Activated CD8-positive, alpha-beta memory T cell treated with anti-CD3 and anti-CD28 coated beads, Interleukin-2, amount 10 ng/mL, durations not matched to agents 7 days and 5 days (primary cell): ENCODE results near the gene ANO8. TPM values are rescaled to one million over a fixed set of nuclear protein-coding genes. Genes with fewer than 3 reads are reported as not detected.

Experiments
- ATAC-seq: fragments of 150-1000 bp; cut with Tn5 transposase; one replicate; pipeline ENCODE4 v1.10.0; 2021; ENCODE audit warnings: moderate library complexity
- CTCF ChIA-PET: fragments of 350-600 bp; sonication (Branson Sonifier 250); formaldehyde crosslinking; loops from one replicate; lab custom pipeline; 2021; ENCODE audit warnings: antibody characterized with exemption; lab: Charles Lee
- DNase-seq: peaks from one replicate; pipeline ENCODE4 v3.0.0-alpha.2; 2020
- H3K27ac Mint-ChIP-seq: one replicate; pipeline ENCODE4 v1.8.0; 2021; ENCODE audit warnings: mild to moderate bottlenecking, mixed read lengths
- H3K27me3 Mint-ChIP-seq: one replicate; pipeline ENCODE4 v1.8.0; 2021; ENCODE audit warnings: mixed read lengths
- H3K36me3 Mint-ChIP-seq: one replicate; pipeline ENCODE4 v1.8.0; 2021; ENCODE audit warnings: mild to moderate bottlenecking, mixed read lengths
- H3K4me1 Mint-ChIP-seq: one replicate; pipeline ENCODE4 v1.8.0; 2021; ENCODE audit warnings: mixed read lengths
- H3K4me3 Mint-ChIP-seq: one replicate; pipeline ENCODE4 v1.8.0; 2021; ENCODE audit warnings: mild to moderate bottlenecking, moderate library complexity, mixed read lengths
- H3K9me3 Mint-ChIP-seq: one replicate; pipeline ENCODE4 v1.8.0; 2022; ENCODE audit warnings: low read depth, mixed read lengths
- total RNA-seq, 2 experiments: library from RNA; stranded (reverse); gene quantifications; one replicate each; pipeline ENCODE4 v1.2.3, GENCODE V29; 2021

The ANO8 gene
- total RNA-seq, 2 experiments from 2014 or later = 11.0 to 18.7 TPM

DNA sequence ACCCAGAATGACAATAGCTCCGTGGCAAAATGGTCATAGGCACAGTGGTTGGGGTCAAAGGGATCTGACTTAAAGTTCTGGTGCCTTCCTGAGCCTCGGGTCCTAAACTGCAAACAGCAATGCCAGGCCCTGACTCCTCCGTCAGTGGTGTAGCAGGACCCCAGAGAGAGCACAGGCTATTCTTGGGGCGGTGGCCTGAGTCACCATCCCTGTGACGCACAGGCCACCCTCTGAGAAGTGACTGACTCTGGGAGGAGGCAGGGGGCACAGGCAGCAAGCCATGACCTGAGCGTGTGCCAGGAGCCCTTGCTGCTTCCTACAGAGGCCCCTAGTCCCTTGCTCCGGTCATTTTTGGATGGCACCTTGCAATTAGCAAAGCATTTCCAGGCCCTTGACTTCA is 23.7 kb upstream of the ANO8 start:
- Mint-ChIP-seq H3K27ac (no peak overlapping the region), H3K36me3 (no peaks in the 10 kb centered on the region), H3K4me3 (no peak overlapping the region), H3K27me3 (peaks cover 5% of the 10 kb centered on the region), H3K9me3 (no peaks in the 10 kb centered on the region), H3K4me1 (no peaks in the 10 kb centered on the region)
- ATAC-seq (no peak), DNase-seq (no peak)
- CTCF ChIA-PET = interaction anchor here (0.8 to 1.4 kb wide), 3 partner anchors 27 to 215 kb away, joined by 3 to 4 read pairs (median 3); no protein-coding TSS in a partner anchor

DNA sequence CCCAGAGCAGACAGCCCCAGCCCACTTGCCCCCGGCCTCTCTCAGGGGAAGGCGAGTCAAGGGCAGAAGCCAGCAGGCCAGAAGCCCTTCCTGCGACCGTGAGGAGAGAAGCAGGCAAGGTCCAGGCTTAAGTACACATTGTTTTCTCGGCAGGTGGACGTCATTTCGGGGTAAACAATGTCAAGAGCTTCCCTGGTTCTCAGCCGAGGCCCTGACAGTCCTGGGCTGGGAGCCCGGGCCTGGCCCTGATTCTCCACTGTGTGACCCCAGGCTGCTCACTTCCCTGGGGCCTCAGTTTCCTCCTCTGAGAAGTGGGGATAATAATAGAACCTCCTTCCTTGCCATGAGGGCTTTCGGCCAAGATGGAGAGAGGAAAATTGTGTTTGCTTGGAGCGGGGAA is 23.1 kb upstream of the ANO8 start:
- H3K4me1 Mint-ChIP-seq = no peaks in the 10 kb centered on the region
- H3K9me3 Mint-ChIP-seq = no peaks in the 10 kb centered on the region

DNA sequence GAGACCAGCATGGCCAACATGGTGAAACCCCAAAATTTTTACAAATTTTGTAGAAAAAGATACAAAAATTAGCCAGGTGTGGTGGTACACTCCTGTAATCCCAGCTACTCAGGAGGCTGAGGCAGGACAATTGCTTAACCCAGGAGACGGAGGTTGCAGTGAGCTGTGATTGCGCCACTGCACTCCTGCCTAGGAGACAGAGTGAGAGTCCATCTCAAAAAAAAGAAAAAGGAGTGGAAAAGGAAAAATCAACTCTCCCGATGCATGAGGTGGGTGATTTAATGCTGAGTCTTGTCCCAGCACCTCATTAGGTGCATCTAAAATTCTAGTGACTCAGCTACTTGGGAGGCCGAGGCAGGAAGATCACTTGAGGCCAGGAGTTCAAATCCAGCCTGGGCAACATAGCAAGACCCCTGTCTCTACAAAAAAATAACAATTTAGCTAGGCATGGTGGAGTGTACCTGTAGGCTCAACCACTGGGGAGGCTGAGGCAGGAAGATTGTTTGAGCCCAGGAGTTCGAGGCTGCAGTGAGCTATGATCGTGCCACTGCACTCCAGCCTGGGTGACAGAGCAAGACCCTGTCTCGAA is 22.5 kb upstream of the ANO8 start:
- no peak overlapping the region for H3K4me3 Mint-ChIP-seq
- DNase-seq = no peak
- no peaks in the 10 kb centered on the region for H3K36me3 Mint-ChIP-seq
- H3K27ac Mint-ChIP-seq = no peak overlapping the region
- CTCF ChIA-PET = interaction anchor here (1.3 kb wide), 1 partner anchor 8 kb away, joined by 3 read pairs; no protein-coding TSS in a partner anchor
- no peaks in the 10 kb centered on the region for H3K4me1 Mint-ChIP-seq
- no peak for ATAC-seq
- H3K27me3 Mint-ChIP-seq = peaks cover 5% of the 10 kb centered on the region
- H3K9me3 Mint-ChIP-seq = no peaks in the 10 kb centered on the region

More for the DNA sequence above, 23.1 kb upstream of the ANO8 start:
- Mint-ChIP-seq H3K27me3 (peaks cover 7% of the 10 kb centered on the region), H3K4me3 (no peak overlapping the region), H3K27ac (no peak overlapping the region), H3K36me3 (no peaks in the 10 kb centered on the region)
- ATAC-seq (no peak), DNase-seq (no peak)
- CTCF ChIA-PET = interaction anchor here (1.1 to 1.4 kb wide), 2 partner anchors 49 to 216 kb away, joined by 3 read pairs; no protein-coding TSS in a partner anchor

- ATAC-seq (no peak), DNase-seq (no peak)
- H3K27ac Mint-ChIP-seq = no peak overlapping the region
- no peaks in the 10 kb centered on the region for H3K36me3 Mint-ChIP-seq
- CTCF ChIA-PET = interaction anchor here (0.9 to 1.2 kb wide), 2 partner anchors 33 to 138 kb away, joined by 3 read pairs; no protein-coding TSS in a partner anchor
- H3K4me3 Mint-ChIP-seq = no peak overlapping the region
- no peaks in the 10 kb centered on the region for H3K9me3 Mint-ChIP-seq
- H3K4me1 Mint-ChIP-seq = peaks cover 16% of the 10 kb centered on the region
- peaks cover 28% of the 10 kb centered on the region for H3K27me3 Mint-ChIP-seq
These were observed 18.7 kb upstream of the ANO8 start for GRCh38 chr19:17353386-17353785.

- Mint-ChIP-seq H3K36me3 (no peaks in the 10 kb centered on the region), H3K4me3 (no peak overlapping the region), H3K9me3 (no peaks in the 10 kb centered on the region), H3K4me1 (peaks cover 18% of the 10 kb centered on the region), H3K27ac (no peak overlapping the region), H3K27me3 (peaks cover 32% of the 10 kb centered on the region)
- CTCF ChIA-PET = no interaction called here
- DNase-seq = no peak
- no peak for ATAC-seq
These were observed 18.1 kb upstream of the ANO8 start for GRCh38 chr19:17352608-17353280.

DNA sequence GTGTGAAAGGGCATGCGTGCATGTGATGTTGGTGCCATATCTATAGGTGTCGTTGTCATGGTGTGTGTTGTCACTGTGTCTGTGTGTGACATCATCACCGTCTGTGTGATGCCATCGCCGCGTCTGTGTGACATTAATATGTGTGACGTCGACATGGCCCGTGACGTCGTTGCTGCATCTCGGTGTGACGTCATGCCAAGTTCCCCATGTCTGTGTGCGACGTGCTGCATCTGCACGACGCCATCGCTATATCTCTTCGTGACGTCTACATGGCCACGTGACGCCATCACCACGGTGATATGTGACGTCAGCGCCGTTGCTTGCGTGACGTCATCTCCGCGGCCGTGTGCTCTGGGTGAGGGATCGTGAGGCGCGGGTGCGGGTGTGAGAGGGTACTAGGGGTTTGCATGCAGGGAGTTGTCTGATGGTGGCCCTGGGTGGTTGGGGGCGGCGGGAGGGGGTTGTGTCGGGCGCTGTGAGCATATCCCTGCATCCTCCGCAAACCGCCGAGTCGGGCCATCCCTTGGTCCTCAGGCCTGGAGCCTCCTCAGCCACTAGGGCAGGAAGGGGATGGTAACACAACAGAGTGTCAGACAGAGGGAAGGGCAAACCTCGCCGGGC is 17.3 kb upstream of the ANO8 start:
- DNase-seq (no peak), ATAC-seq (no peak)
- Mint-ChIP-seq H3K27me3 (peaks cover 33% of the 10 kb centered on the region), H3K9me3 (no peaks in the 10 kb centered on the region), H3K36me3 (no peaks in the 10 kb centered on the region), H3K4me1 (peaks cover 24% of the 10 kb centered on the region), H3K4me3 (no peak overlapping the region), H3K27ac (no peak overlapping the region)
- CTCF ChIA-PET = no interaction called here

GRCh38 chr19:17348700-17349099 is 14.0 kb upstream of the ANO8 start:
- H3K9me3 Mint-ChIP-seq = no peaks in the 10 kb centered on the region
- no peaks in the 10 kb centered on the region for H3K36me3 Mint-ChIP-seq
- peaks cover 30% of the 10 kb centered on the region for H3K4me1 Mint-ChIP-seq
- DNase-seq (no peak), ATAC-seq (no peak)
- H3K27ac Mint-ChIP-seq = no peak overlapping the region
- peaks cover 33% of the 10 kb centered on the region for H3K27me3 Mint-ChIP-seq
- no peak overlapping the region for H3K4me3 Mint-ChIP-seq
- CTCF ChIA-PET = interaction anchor here (1.5 to 1.7 kb wide), 5 partner anchors 10 to 274 kb away, joined by 3 to 4 read pairs (median 4); partner anchors contain the start of gene BST2

GRCh38 chr19:17347877-17348276 is 13.2 kb upstream of the ANO8 start:
- no peak for ATAC-seq
- DNase-seq = no peak
- Mint-ChIP-seq H3K27me3 (peaks cover 30% of the 10 kb centered on the region), H3K4me1 (peaks cover 30% of the 10 kb centered on the region), H3K27ac (no peak overlapping the region), H3K36me3 (no peaks in the 10 kb centered on the region), H3K9me3 (no peaks in the 10 kb centered on the region), H3K4me3 (no peak overlapping the region)
- CTCF ChIA-PET = interaction anchor here (0.9 to 1.7 kb wide), 11 partner anchors 7 to 407 kb away, joined by 3 to 7 read pairs (median 4); partner anchors contain the start of gene BST2

DNA sequence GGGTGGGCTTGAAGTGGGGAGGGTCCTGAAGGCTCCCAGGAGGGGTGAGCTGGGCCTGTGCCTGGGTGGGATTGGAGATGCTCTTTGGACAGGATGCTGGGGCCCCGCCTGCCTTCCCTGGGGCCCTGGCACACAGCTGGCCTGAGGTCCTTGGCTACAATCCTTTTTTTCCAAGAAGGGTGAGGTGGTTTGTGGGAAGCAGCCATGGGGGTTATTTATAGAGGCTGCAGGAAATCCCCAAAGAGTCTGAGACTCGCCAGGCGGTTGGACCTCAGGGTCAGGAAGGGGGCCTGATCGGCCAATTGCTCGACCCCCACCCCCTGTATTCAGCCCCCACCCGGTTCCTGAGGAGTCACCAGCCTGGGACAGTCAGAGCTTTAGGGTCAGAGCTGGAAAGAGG is 12.7 kb upstream of the ANO8 start:
- CTCF ChIA-PET = interaction anchor here (0.9 to 1.7 kb wide), 13 partner anchors 8 to 407 kb away, joined by 3 to 7 read pairs (median 4); partner anchors contain the start of gene BST2
- Mint-ChIP-seq H3K27me3 (peaks cover 30% of the 10 kb centered on the region), H3K9me3 (no peaks in the 10 kb centered on the region), H3K36me3 (peaks cover 2% of the 10 kb centered on the region), H3K27ac (no peak overlapping the region), H3K4me3 (no peak overlapping the region), H3K4me1 (peaks cover 30% of the 10 kb centered on the region)
- ATAC-seq (no peak), DNase-seq (no peak)

GRCh38 chr19:17346109-17346671 is 11.5 kb upstream of the ANO8 start:
- CTCF ChIA-PET = interaction anchor here (0.7 to 1.9 kb wide), 10 partner anchors 12 to 98 kb away, joined by 3 to 11 read pairs (median 4); partner anchors contain the start of genes ANO8, BST2 and MVB12A
- Mint-ChIP-seq H3K4me1 (peaks cover 21% of the 10 kb centered on the region), H3K27me3 (peaks cover 25% of the 10 kb centered on the region), H3K36me3 (peaks cover 2% of the 10 kb centered on the region), H3K9me3 (no peaks in the 10 kb centered on the region), H3K4me3 (no peak overlapping the region), H3K27ac (peak overlapping the region; percentile 15)
- DNase-seq (peak; percentile 84), ATAC-seq (peak; percentile 96)

GRCh38 chr19:17341845-17342244 is 7.2 kb upstream of the ANO8 start:
- H3K4me1 Mint-ChIP-seq = peaks cover 25% of the 10 kb centered on the region
- CTCF ChIA-PET = interaction anchor here (0.6 to 2.5 kb wide), 2 partner anchors 44 to 125 kb away, joined by 3 to 9 read pairs; no protein-coding TSS in a partner anchor
- no peak for ATAC-seq
- H3K9me3 Mint-ChIP-seq = no peaks in the 10 kb centered on the region
- H3K4me3 Mint-ChIP-seq = no peak overlapping the region
- peaks cover 2% of the 10 kb centered on the region for H3K36me3 Mint-ChIP-seq
- H3K27me3 Mint-ChIP-seq = no peaks in the 10 kb centered on the region
- H3K27ac Mint-ChIP-seq = no peak overlapping the region
- DNase-seq = no peak

- Mint-ChIP-seq H3K36me3 (peaks cover 2% of the 10 kb centered on the region), H3K27me3 (no peaks in the 10 kb centered on the region), H3K4me3 (no peak overlapping the region), H3K4me1 (peaks cover 24% of the 10 kb centered on the region), H3K9me3 (no peaks in the 10 kb centered on the region), H3K27ac (no peak overlapping the region)
- DNase-seq (no peak), ATAC-seq (no peak)
- CTCF ChIA-PET = no interaction called here
These were observed 6.7 kb upstream of the ANO8 start for GRCh38 chr19:17341386-17341785.

- CTCF ChIA-PET = no interaction called here
- Mint-ChIP-seq H3K4me1 (peaks cover 22% of the 10 kb centered on the region), H3K4me3 (no peak overlapping the region)
These were observed 6.3 kb upstream of the ANO8 start for GRCh38 chr19:17340871-17341357.

More at GRCh38 chr19:17340871-17341357, 6.3 kb upstream of the ANO8 start:
- no peak for ATAC-seq
- peaks cover 2% of the 10 kb centered on the region for H3K36me3 Mint-ChIP-seq
- DNase-seq = no peak
- H3K27ac Mint-ChIP-seq = no peak overlapping the region
- H3K9me3 Mint-ChIP-seq = no peaks in the 10 kb centered on the region
- H3K27me3 Mint-ChIP-seq = no peaks in the 10 kb centered on the region
